Keratinocyte (primary cell): ENCODE measurements around the gene LHFPL3. TPM values are rescaled to one million over a fixed set of nuclear protein-coding genes. Genes with fewer than 3 reads are reported as not detected.

Source experiments
- DNase-seq: peaks from one replicate; pipeline ENCODE4 v3.0.0-alpha.2; 2011; ENCODE audit warnings: low read depth, missing footprints, low spot score
- FAIRE-seq: peaks from 2 replicates; lab custom pipeline; 2011; peaks lifted over from hg19 to GRCh38; lab: Jason Lieb, UNC
- H2AFZ ChIP-seq: 2 replicates; pipeline ENCODE4 v1.6.0; 2012; ENCODE audit warnings: low read length, control low read depth, inconsistent platforms; ENCODE audit not compliant: control insufficient read depth
- H3K27ac ChIP-seq: 2 replicates; pipeline ENCODE4 v1.5.1; 2011; ENCODE audit warnings: low read length; ENCODE audit not compliant: control insufficient read depth, insufficient read depth
- H3K27me3 ChIP-seq: 3 replicates; pipeline ENCODE4 v1.6.0; 2011; ENCODE audit warnings: low read length; ENCODE audit not compliant: control insufficient read depth, insufficient read depth; ENCODE audit errors: extremely low read depth
- H3K36me3 ChIP-seq, 2 experiments: 2 replicates in 1 of 2; 3 replicates in 1 of 2; pipeline ENCODE4 v1.5.1; 2011; ENCODE audit warnings: low read length in 2 of 2, mild to moderate bottlenecking in 1 of 2; ENCODE audit not compliant: control insufficient read depth in 2 of 2, insufficient read depth in 2 of 2; ENCODE audit errors: extremely low read depth in 1 of 2
- H3K4me1 ChIP-seq: 3 replicates; pipeline ENCODE4 v1.5.1; 2011; ENCODE audit warnings: low read length; ENCODE audit not compliant: control insufficient read depth, insufficient read depth; ENCODE audit errors: extremely low read depth
- H3K4me2 ChIP-seq: 3 replicates; pipeline ENCODE4 v1.6.0; 2011; ENCODE audit warnings: low read depth, low read length; ENCODE audit not compliant: control insufficient read depth, insufficient read depth; ENCODE audit errors: extremely low read depth
- H3K4me3 ChIP-seq, 3 experiments: fragments of 200-600 bp in 1 of 3; sonication (generic) in 1 of 3; 2 replicates in 2 of 3; 3 replicates in 1 of 3; pipeline ENCODE4 v1.5.1; 2011 to 2016; ENCODE audit warnings: low read length in 3 of 3, mild to moderate bottlenecking in 3 of 3, control low read depth in 2 of 3, inconsistent platforms in 1 of 3, low read depth in 1 of 3, mixed read lengths in 1 of 3, mixed run types in 1 of 3, moderate library complexity in 1 of 3; ENCODE audit not compliant: control insufficient read depth in 2 of 3, insufficient read depth in 2 of 3; ENCODE audit errors: extremely low read depth in 1 of 3
- H3K79me2 ChIP-seq: 2 replicates; pipeline ENCODE4 v1.6.0; 2012; ENCODE audit warnings: low read length; ENCODE audit not compliant: control insufficient read depth, insufficient read depth
- H3K9ac ChIP-seq: 3 replicates; pipeline ENCODE4 v1.6.0; 2011; ENCODE audit warnings: low read length; ENCODE audit not compliant: control insufficient read depth, insufficient read depth; ENCODE audit errors: extremely low read depth
- H3K9me1 ChIP-seq: 3 replicates; pipeline ENCODE4 v1.6.0; 2011; ENCODE audit warnings: low read length; ENCODE audit not compliant: control insufficient read depth, insufficient read depth; ENCODE audit errors: extremely low read depth
- H3K9me3 ChIP-seq: 2 replicates; pipeline ENCODE4 v1.5.1; 2012; ENCODE audit warnings: low read depth, low read length; ENCODE audit not compliant: control insufficient read depth
- H4K20me1 ChIP-seq: 3 replicates; pipeline ENCODE4 v1.6.0; 2011; ENCODE audit warnings: low read length; ENCODE audit not compliant: control insufficient read depth, insufficient read depth; ENCODE audit errors: extremely low read depth
- CTCF ChIP-seq, 3 experiments: IDR thresholded peaks in 1 of 3; conservative IDR thresholded peaks in 1 of 3; optimal IDR thresholded peaks in 1 of 3; 2 replicates in 2 of 3; 3 replicates in 1 of 3; pipeline versions ENCODE3 to v1.5.1; 2011; ENCODE audit warnings: low read length in 3 of 3, mild to moderate bottlenecking in 3 of 3, moderate library complexity in 2 of 3, control low read depth in 1 of 3, inconsistent platforms in 1 of 3; ENCODE audit not compliant: insufficient read depth in 2 of 3; ENCODE audit errors: extremely low read depth in 1 of 3
- EZH2 ChIP-seq: IDR thresholded peaks from one replicate; pipeline ENCODE4 v1.6.1; 2012; ENCODE audit warnings: inconsistent platforms, mild to moderate bottlenecking, low read length, moderate library complexity
- dilution Hi-C: fragments of 300-500 bp; cut with MboI; formaldehyde crosslinking; loops from one replicate; pipeline ENCODE4 v1.7.0; 2020; ENCODE audit warnings: low sequenced_read_pairs; ENCODE audit not compliant: extremely low pct_ligation_motif_present
- polyA plus RNA-seq, 5 experiments: library from polyadenylated mRNA; depleted of rRNA in 3 of 5; stranded (reverse) in 3 of 5; stranded (forward) in 1 of 5; unstranded in 1 of 5; fragments of >200 nt; gene quantifications; 1 replicate in 1 of 5; 2 replicates in 3 of 5; 3 replicates in 1 of 5; pipeline versions ENCODE4 v1.2.1 to v1.2.3, GENCODE V29; 2011 to 2012; ENCODE audit warnings: missing spikeins in 2 of 5, low read depth in 1 of 5, low replicate concordance in 1 of 5

Gene LHFPL3
- polyA plus RNA-seq, 1 donor (not counting 4 experiments of a cell fraction or from before 2014, with no cell fraction given) = not detected

- Histone ChIP-seq H3K9me3 (no peaks in the 10 kb centered on the region), H3K79me2 (no peaks in the 10 kb centered on the region), H3K27ac (no peak overlapping the region), H2AFZ (no peak overlapping the region), H4K20me1 (no peaks in the 10 kb centered on the region), H3K4me1 (no peaks in the 10 kb centered on the region), H3K4me2 (no peak overlapping the region), H3K9me1 (no peaks in the 10 kb centered on the region), H3K4me3 (no peak overlapping the region), H3K36me3 (no peaks in the 10 kb centered on the region), H3K27me3 (no peaks in the 10 kb centered on the region), H3K9ac (no peak overlapping the region)
- FAIRE-seq (no peak), DNase-seq (no peak)
- dilution Hi-C loops = no loop called here
- no peak for TF ChIP-seq EZH2
- no peak for TF ChIP-seq CTCF (optimal IDR thresholded peaks at IDR 0.05 in 1 of 3, IDR thresholded peaks at IDR 0.05 in 1 of 3, conservative IDR thresholded peaks at IDR 0.05 in 1 of 3; ENCODE audit: extremely low read depth in 1 of 3, insufficient read depth in 2 of 3, low read length in 3 of 3)
Measured at GRCh38 chr7:104784686-104785085, 456.3 kb downstream of the LHFPL3 start.

- Histone ChIP-seq H3K27me3 (no peaks in the 10 kb centered on the region), H3K27ac (no peak overlapping the region), H3K4me2 (no peak overlapping the region), H3K9me1 (no peaks in the 10 kb centered on the region), H3K9me3 (no peaks in the 10 kb centered on the region), H3K79me2 (no peaks in the 10 kb centered on the region), H3K4me1 (no peaks in the 10 kb centered on the region), H3K9ac (no peak overlapping the region), H2AFZ (no peak overlapping the region), H3K4me3 (no peak overlapping the region), H3K36me3 (no peaks in the 10 kb centered on the region), H4K20me1 (no peaks in the 10 kb centered on the region)
- no peak for TF ChIP-seq CTCF (optimal IDR thresholded peaks at IDR 0.05 in 1 of 3, IDR thresholded peaks at IDR 0.05 in 1 of 3, conservative IDR thresholded peaks at IDR 0.05 in 1 of 3; ENCODE audit: extremely low read depth in 1 of 3, insufficient read depth in 2 of 3, low read length in 3 of 3)
- no peak for TF ChIP-seq EZH2
- dilution Hi-C loops = no loop called here
- DNase-seq = no peak
- no peak for FAIRE-seq
Measured at GRCh38 chr7:104789780-104790179, 461.4 kb downstream of the LHFPL3 start.
